Measurements from ENCODE around the gene GPC2. TPM values are rescaled to one million over a fixed set of nuclear protein-coding genes. Genes with fewer than 3 reads are reported as not detected.

The GPC2 gene
- total RNA-seq, 1 experiment from 2014 or later: 10.9 TPM

GRCh38 chr7:100170101-100170897, 6.9 kb downstream of the GPC2 start:
- DNase-seq (ENCODE audit: low read depth): no peak

- DNase-seq (ENCODE audit: low read depth): no peak
These were observed 7.9 kb downstream of the GPC2 start for GRCh38 chr7:100169147-100169850.

GRCh38 chr7:100167912-100168323, 9.3 kb downstream of the GPC2 start:
- DNase-seq (ENCODE audit: low read depth): no peak

- no peak for DNase-seq (ENCODE audit: low read depth)
These were observed 9.9 kb downstream of the GPC2 start for GRCh38 chr7:100166970-100167911.

- no peak for DNase-seq (ENCODE audit: low read depth)
These were observed 10.8 kb downstream of the GPC2 start for GRCh38 chr7:100166317-100166940.

GRCh38 chr7:100163871-100164270, 13.3 kb downstream of the GPC2 start:
- DNase-seq (ENCODE audit: low read depth): no peak

- no peak for DNase-seq (ENCODE audit: low read depth)
These were observed 14.1 kb downstream of the GPC2 start for GRCh38 chr7:100163006-100163531.

- no peak for DNase-seq (ENCODE audit: low read depth)
These were observed 17.1 kb downstream of the GPC2 start for GRCh38 chr7:100160067-100160466.

- DNase-seq (ENCODE audit: low read depth): peak; percentile 70
These were observed 18.0 kb downstream of the GPC2 start for GRCh38 chr7:100159099-100159623.

- peak; percentile 98 for DNase-seq (ENCODE audit: low read depth)
These were observed 18.7 kb downstream of the GPC2 start, which contains the start of gene TRAPPC14 for GRCh38 chr7:100158229-100159098. TRAPPC14 (minus strand) TSS chr7:100158723; CDS start chr7:100158499, 224 bp downstream.

GRCh38 chr7:100157334-100158228, 19.6 kb downstream of the GPC2 start:
- peak; percentile 54 for DNase-seq (ENCODE audit: low read depth)

- DNase-seq (ENCODE audit: low read depth): no peak
These were observed 20.2 kb downstream of the GPC2 start for GRCh38 chr7:100157069-100157333.

GRCh38 chr7:100156331-100157068, 20.7 kb downstream of the GPC2 start:
- DNase-seq (ENCODE audit: low read depth): no peak

GRCh38 chr7:100155553-100156317, 21.4 kb downstream of the GPC2 start:
- DNase-seq (ENCODE audit: low read depth): no peak

GRCh38 chr7:100154651-100155491, 22.3 kb downstream of the GPC2 start:
- DNase-seq (ENCODE audit: low read depth): no peak

GRCh38 chr7:100153708-100154535, 23.3 kb downstream of the GPC2 start:
- no peak for DNase-seq (ENCODE audit: low read depth)

All from Daoy (cell line).